Mononuclear cell (primary cell): ENCODE results near the gene SLC35E3. TPM values are rescaled to one million over a fixed set of nuclear protein-coding genes. Genes with fewer than 3 reads are reported as not detected.

Source experiments
- H3K27me3 ChIP-seq: 2 replicates; pipeline ENCODE4 v1.6.0; 2011; ENCODE audit warnings: low read length, control low read depth; ENCODE audit not compliant: insufficient read depth
- H3K4me1 ChIP-seq: 2 replicates; pipeline ENCODE4 v1.5.1; 2011; ENCODE audit warnings: mild to moderate bottlenecking, low read length, control low read depth; ENCODE audit not compliant: insufficient read depth
- H3K4me3 ChIP-seq: 2 replicates; pipeline ENCODE4 v1.5.1; 2011; ENCODE audit warnings: mild to moderate bottlenecking, low read length, moderate library complexity
- H3K9me3 ChIP-seq: 2 replicates; pipeline ENCODE4 v1.5.1; 2011; ENCODE audit warnings: low read depth, mild to moderate bottlenecking, control low read depth, low read length
- total RNA-seq: library from RNA; depleted of rRNA; stranded (reverse); fragments of >200 nt; gene quantifications from one replicate; pipeline ENCODE4 v1.2.3, GENCODE V29; 2012

The SLC35E3 gene
- total RNA-seq, 1 donor: 1.4 TPM

- H3K27me3 ChIP-seq: no peaks in the 10 kb centered on the region
- H3K4me1 ChIP-seq: no peaks in the 10 kb centered on the region
Observed at GRCh38 chr12:68761901-68762630, 16.1 kb downstream of the SLC35E3 start.

GRCh38 chr12:68762691-68763090 is 16.7 kb downstream of the SLC35E3 start:
- H3K27me3 ChIP-seq: no peaks in the 10 kb centered on the region
- H3K9me3 ChIP-seq: no peaks in the 10 kb centered on the region
- no peak overlapping the region for H3K4me3 ChIP-seq
- H3K4me1 ChIP-seq: no peaks in the 10 kb centered on the region

More at GRCh38 chr12:68761901-68762630, 16.1 kb downstream of the SLC35E3 start:
- Histone ChIP-seq H3K9me3 (no peaks in the 10 kb centered on the region), H3K4me3 (no peak overlapping the region)

- no peaks in the 10 kb centered on the region for H3K4me1 ChIP-seq
- no peak overlapping the region for H3K4me3 ChIP-seq
- H3K27me3 ChIP-seq: no peaks in the 10 kb centered on the region
- no peaks in the 10 kb centered on the region for H3K9me3 ChIP-seq
Observed at GRCh38 chr12:68765696-68766095, 19.7 kb downstream of the SLC35E3 start.

- Histone ChIP-seq H3K9me3 (no peaks in the 10 kb centered on the region), H3K4me3 (no peak overlapping the region), H3K27me3 (no peaks in the 10 kb centered on the region), H3K4me1 (no peaks in the 10 kb centered on the region)
Observed at GRCh38 chr12:68766646-68767045, 20.7 kb downstream of the SLC35E3 start.

- Histone ChIP-seq H3K4me1 (no peaks in the 10 kb centered on the region), H3K27me3 (no peaks in the 10 kb centered on the region), H3K4me3 (no peak overlapping the region), H3K9me3 (no peaks in the 10 kb centered on the region)
Observed at GRCh38 chr12:68767191-68767590, 21.2 kb downstream of the SLC35E3 start.

- Histone ChIP-seq H3K4me3 (no peak overlapping the region), H3K9me3 (no peaks in the 10 kb centered on the region), H3K4me1 (peaks cover 3% of the 10 kb centered on the region), H3K27me3 (no peaks in the 10 kb centered on the region)
Observed at GRCh38 chr12:68768431-68768939, 22.5 kb downstream of the SLC35E3 start.

GRCh38 chr12:68769941-68770340 is 24.0 kb downstream of the SLC35E3 start:
- Histone ChIP-seq H3K9me3 (no peaks in the 10 kb centered on the region), H3K27me3 (no peaks in the 10 kb centered on the region), H3K4me1 (peaks cover 3% of the 10 kb centered on the region), H3K4me3 (no peak overlapping the region)

- Histone ChIP-seq H3K9me3 (no peaks in the 10 kb centered on the region), H3K4me1 (peaks cover 3% of the 10 kb centered on the region), H3K4me3 (no peak overlapping the region), H3K27me3 (no peaks in the 10 kb centered on the region)
Observed at GRCh38 chr12:68771223-68771925, 25.4 kb downstream of the SLC35E3 start.

- Histone ChIP-seq H3K4me3 (no peak overlapping the region), H3K9me3 (no peaks in the 10 kb centered on the region), H3K4me1 (peaks cover 3% of the 10 kb centered on the region), H3K27me3 (no peaks in the 10 kb centered on the region)
Observed at GRCh38 chr12:68772714-68773113, 26.7 kb downstream of the SLC35E3 start.

- H3K27me3 ChIP-seq: no peaks in the 10 kb centered on the region
Observed at GRCh38 chr12:68773582-68773981, 27.6 kb downstream of the SLC35E3 start.

GRCh38 chr12:68775121-68775630 is 29.2 kb downstream of the SLC35E3 start:
- H3K4me3 ChIP-seq: no peak overlapping the region
- H3K9me3 ChIP-seq: no peaks in the 10 kb centered on the region
- no peaks in the 10 kb centered on the region for H3K27me3 ChIP-seq
- peaks cover 3% of the 10 kb centered on the region for H3K4me1 ChIP-seq

More at GRCh38 chr12:68773582-68773981, 27.6 kb downstream of the SLC35E3 start:
- Histone ChIP-seq H3K4me1 (peaks cover 3% of the 10 kb centered on the region), H3K4me3 (no peak overlapping the region), H3K9me3 (no peaks in the 10 kb centered on the region)

GRCh38 chr12:68776976-68777610 is 31.1 kb downstream of the SLC35E3 start:
- no peak overlapping the region for H3K4me3 ChIP-seq
- H3K27me3 ChIP-seq: no peaks in the 10 kb centered on the region
- H3K9me3 ChIP-seq: no peaks in the 10 kb centered on the region
- H3K4me1 ChIP-seq: peaks cover 3% of the 10 kb centered on the region

- Histone ChIP-seq H3K4me3 (no peak overlapping the region), H3K9me3 (no peaks in the 10 kb centered on the region), H3K4me1 (peaks cover 10% of the 10 kb centered on the region), H3K27me3 (no peaks in the 10 kb centered on the region)
Observed at GRCh38 chr12:68779280-68779679, 33.3 kb downstream of the SLC35E3 start.

- Histone ChIP-seq H3K9me3 (no peaks in the 10 kb centered on the region), H3K4me1 (peaks cover 25% of the 10 kb centered on the region), H3K27me3 (no peaks in the 10 kb centered on the region), H3K4me3 (no peak overlapping the region)
Observed at GRCh38 chr12:68780731-68781130, 34.8 kb downstream of the SLC35E3 start.

GRCh38 chr12:68781728-68782127 is 35.8 kb downstream of the SLC35E3 start:
- Histone ChIP-seq H3K4me1 (peaks cover 35% of the 10 kb centered on the region), H3K9me3 (no peaks in the 10 kb centered on the region), H3K27me3 (no peaks in the 10 kb centered on the region), H3K4me3 (no peak overlapping the region)
